Ovary (tissue), 9 donors: ENCODE measurements around the gene EEF1AKMT4. TPM values are rescaled to one million over a fixed set of nuclear protein-coding genes. Genes with fewer than 3 reads are reported as not detected.
A peak's percentile ranks its signal among the peaks of the same experiment; 100 is the strongest.
"Not testable (repeated sequence)": the region's sequence is repeated elsewhere in the genome, so short reads cannot be mapped to it uniquely, and the experiment has no call there.

ENCODE experiments used
- DNase-seq, 5 donors: peaks; one replicate each; pipeline ENCODE4 v3.0.0-alpha.2; 2019 to 2020
- H3K27ac ChIP-seq, 2 donors: fragments of 200-600 bp; one replicate each; pipeline versions ENCODE4 v1.5.1 to v1.8.0; 2019 to 2022
- H3K27me3 ChIP-seq: fragments of 200-600 bp; one replicate; pipeline ENCODE4 v1.8.0; 2022
- H3K36me3 ChIP-seq: fragments of 200-600 bp; sonication (generic); one replicate; pipeline ENCODE4 v1.5.1; 2019
- H3K4me1 ChIP-seq: one replicate; pipeline ENCODE4 v1.8.1; 2013; ENCODE audit warnings: mild to moderate bottlenecking, moderate library complexity; ENCODE audit not compliant: insufficient read depth
- H3K4me3 ChIP-seq: fragments of 200-600 bp; sonication (generic); one replicate; pipeline ENCODE4 v1.5.1; 2017
- H3K9me3 ChIP-seq, 2 donors: fragments of 200-600 bp in 1 of 2; sonication (generic) in 1 of 2; one replicate each; pipeline versions ENCODE4 v1.5.1 to v1.8.1; 2013 to 2019; ENCODE audit warnings: mild to moderate bottlenecking in 1 of 2, moderate library complexity in 1 of 2
- EP300 ChIP-seq: sonication (generic); formaldehyde crosslinking; IDR thresholded peaks from one replicate; pipeline ENCODE4 v1.6.1; 2017; ENCODE audit warnings: antibody characterized with exemption
- POLR2A ChIP-seq: fragments of 450-650 bp; IDR thresholded peaks from one replicate; pipeline ENCODE4 v1.6.1; 2017; ENCODE audit warnings: antibody characterized with exemption, mild to moderate bottlenecking, moderate library complexity
- WGBS, 3 donors: extraction: QIAGEN DNeasy Blood & Tissue Kit in 1 of 3; methylation state at CpG; one replicate each; pipeline versions ENCODE4 v1.1.5 to v1.1.7; 2013 to 2017; 5-methylcytosine and 5-hydroxymethylcytosine counted together
- intact Hi-C, 4 donors: fragments of 100-400 bp; cut with DNase I; formaldehyde crosslinking; loops; one replicate each; pipeline versions ENCODE4 v1.11.0 to v1.15.1; 2022 to 2023
- polyA plus RNA-seq, 2 donors: library from polyadenylated mRNA; stranded (reverse); fragments of 200-250 nt in 1 of 2; fragments of 350-450 nt in 1 of 2; fragmentation: Illumina TruSeq in 1 of 2; extraction: RNeasy Lipid Tissue Mini Kit (QIAGEN cat#74804) in 1 of 2; gene quantifications; one replicate each; pipeline ENCODE4 v1.2.3, GENCODE V29; 2013 to 2014
- total RNA-seq, 7 donors: library from RNA; depleted of rRNA in 2 of 7; stranded (reverse); fragments of >200 nt in 2 of 7; fragmentation: NEBNext Ultra II Directional in 3 of 7; extraction: Animal tissue kit (Norgen Biotek cat#: 25700) in 3 of 7; gene quantifications; one replicate each; pipeline versions ENCODE4 v1.1.0 to v1.2.4, GENCODE V29; 2016 to 2023
- TF ChIP-seq, protein P1 (sequence below), 3 donors: fragments of 450-650 bp in 2 of 3; fragments of 200-600 bp in 1 of 3; IDR thresholded peaks; one replicate each; pipeline versions ENCODE4 v1.5.1 to v1.8.0; 2016 to 2022; ENCODE audit warnings: antibody characterized with exemption in 3 of 3, mild to moderate bottlenecking in 1 of 3
- donor health status: DM: no; HTN: no; CAD: no; lungs with moderate emphysema.
- donor health status: DM: no; HTN: no; CAD: no.
- donor health status: Bipolar disorder and iron deficiency.
- donor health status: DM: yes; HTN: yes; CAD: no.
- donor health status: DM: no; HTN: no; CAD: no.
- donor health status: DM: yes; HTN: yes; CAD: no.

The EEF1AKMT4 gene
- total and polyA plus RNA-seq, 9 donors, result 0.87 to 3.3 (median 2.0) TPM

DNA sequence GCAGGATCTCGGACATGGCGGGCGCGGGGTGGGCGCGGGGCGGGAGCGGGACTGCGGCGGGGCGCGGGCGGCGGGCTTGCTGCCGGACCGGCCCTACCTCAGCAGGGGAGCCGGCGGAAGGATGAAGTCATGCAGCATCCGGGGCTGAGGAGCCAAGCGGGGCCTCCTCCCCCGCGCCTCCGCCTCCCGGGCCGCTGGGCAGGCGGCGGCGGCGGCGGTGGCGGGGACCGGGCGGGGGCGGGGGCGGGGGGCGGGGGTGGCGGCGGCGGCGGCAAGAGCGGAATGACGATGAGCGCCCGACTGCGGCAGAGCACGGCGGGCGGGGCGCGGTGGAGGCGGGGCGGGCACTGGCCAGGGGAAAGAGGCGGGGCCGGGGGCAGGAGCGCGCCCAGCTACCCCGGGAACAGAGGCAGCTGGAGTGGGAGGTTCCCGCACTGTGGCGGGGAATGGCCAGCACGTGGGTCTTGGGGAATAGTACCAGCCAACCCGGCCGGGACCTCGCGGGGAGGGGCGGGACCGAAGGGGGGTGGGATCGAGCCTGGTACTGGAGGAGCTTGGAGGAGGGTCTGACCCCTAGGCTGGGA is 11.9 kb downstream of the EEF1AKMT4 start, which contains the start of gene CAMK2N2:
Gene CAMK2N2 (minus strand): TSS at position 284 of the 584 bp plus-strand sequence. CDS start 268 bp downstream, at position 16.
- TF ChIP-seq, protein P1, sequence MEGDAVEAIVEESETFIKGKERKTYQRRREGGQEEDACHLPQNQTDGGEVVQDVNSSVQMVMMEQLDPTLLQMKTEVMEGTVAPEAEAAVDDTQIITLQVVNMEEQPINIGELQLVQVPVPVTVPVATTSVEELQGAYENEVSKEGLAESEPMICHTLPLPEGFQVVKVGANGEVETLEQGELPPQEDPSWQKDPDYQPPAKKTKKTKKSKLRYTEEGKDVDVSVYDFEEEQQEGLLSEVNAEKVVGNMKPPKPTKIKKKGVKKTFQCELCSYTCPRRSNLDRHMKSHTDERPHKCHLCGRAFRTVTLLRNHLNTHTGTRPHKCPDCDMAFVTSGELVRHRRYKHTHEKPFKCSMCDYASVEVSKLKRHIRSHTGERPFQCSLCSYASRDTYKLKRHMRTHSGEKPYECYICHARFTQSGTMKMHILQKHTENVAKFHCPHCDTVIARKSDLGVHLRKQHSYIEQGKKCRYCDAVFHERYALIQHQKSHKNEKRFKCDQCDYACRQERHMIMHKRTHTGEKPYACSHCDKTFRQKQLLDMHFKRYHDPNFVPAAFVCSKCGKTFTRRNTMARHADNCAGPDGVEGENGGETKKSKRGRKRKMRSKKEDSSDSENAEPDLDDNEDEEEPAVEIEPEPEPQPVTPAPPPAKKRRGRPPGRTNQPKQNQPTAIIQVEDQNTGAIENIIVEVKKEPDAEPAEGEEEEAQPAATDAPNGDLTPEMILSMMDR (IDR thresholded peaks at IDR 0.05), result no peak
- TF ChIP-seq POLR2A (no peak), EP300 (no peak)
- DNase-seq, result peak in 2 of 5 donors; percentile 45 to 46
- H3K27ac ChIP-seq, result no peak within 1 kb of the TSS

DNA sequence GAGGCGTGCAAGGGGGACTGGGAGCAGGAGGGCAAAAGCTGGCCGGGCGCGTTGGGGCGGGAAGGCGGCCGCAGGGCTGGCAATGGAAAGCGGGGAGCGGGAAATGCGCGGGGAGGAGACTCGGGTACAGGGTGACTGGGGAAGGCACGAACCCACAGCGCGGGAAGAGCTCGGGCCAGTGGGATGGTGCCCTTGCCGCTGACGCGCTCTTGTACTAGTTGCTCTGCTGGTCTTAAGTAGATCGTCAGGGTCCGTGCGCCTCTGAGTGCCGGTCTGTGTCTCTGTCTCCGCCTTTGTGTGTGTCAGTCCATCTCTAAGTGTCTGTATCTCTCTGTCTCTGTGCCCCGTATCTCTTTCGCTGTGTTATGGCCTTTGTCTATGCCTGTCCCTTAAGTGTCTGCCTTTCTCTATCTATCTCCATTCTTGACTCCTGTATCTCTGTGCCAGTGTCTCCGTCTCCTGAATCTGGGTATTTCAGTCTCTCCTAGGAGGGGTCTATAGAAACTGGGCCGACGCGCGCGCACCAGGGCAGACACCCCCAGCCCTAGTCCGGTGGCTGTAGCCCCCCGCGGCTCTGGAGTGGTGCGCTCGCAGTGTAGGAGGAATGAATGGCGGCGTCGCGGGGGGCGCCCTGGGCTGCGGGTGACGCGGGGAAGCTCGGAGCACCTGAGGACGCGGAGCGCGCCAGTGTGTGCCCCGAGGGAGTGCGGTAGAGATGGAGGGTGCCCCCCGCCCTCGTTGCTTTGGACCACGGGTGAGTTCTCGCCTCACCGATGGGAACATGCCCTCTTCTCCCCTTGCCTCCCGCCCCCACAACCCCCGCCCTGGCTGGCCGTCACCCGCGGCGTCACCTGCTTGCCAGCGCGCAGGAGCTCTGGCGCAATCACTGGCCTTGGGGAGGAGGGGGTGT is 12.6 kb downstream of the EEF1AKMT4 start:
- Histone ChIP-seq H3K4me3 (peak overlapping the region; percentile 23), H3K4me1 (peaks cover 13% of the 10 kb centered on the region), H3K27me3 (peaks cover 5% of the 10 kb centered on the region), H3K36me3 (no peaks in the 10 kb centered on the region), H3K9me3 (no peaks in the 10 kb centered on the region), H3K27ac (no peak overlapping the region)
- intact Hi-C loops, result no loop called here
- DNase-seq, result no peak
- 1 to 2% (median 1%) methylated on average over 65 to 66 of the region's 66 CpGs for WGBS, 3 donors
- TF ChIP-seq, protein P1 (IDR thresholded peaks at IDR 0.05), result no peak
- TF ChIP-seq EP300 (no peak), POLR2A (no peak)

More for the DNA sequence above, 11.9 kb downstream of the EEF1AKMT4 start, which contains the start of gene CAMK2N2:
- H3K36me3 ChIP-seq, result no peaks in the 10 kb centered on the region
- intact Hi-C loops, result no loop called here
- H3K4me3 ChIP-seq, result peak within 1 kb of the TSS; percentile 23
- no peaks in the 10 kb centered on the region for H3K9me3 ChIP-seq
- H3K27me3 ChIP-seq, result peaks cover 5% of the 10 kb centered on the region
- H3K4me1 ChIP-seq, result peaks cover 13% of the 10 kb centered on the region
- 0 to 3% (median 1%) methylated on average over 12 to 63 of the region's 67 CpGs for WGBS, 3 donors

DNA sequence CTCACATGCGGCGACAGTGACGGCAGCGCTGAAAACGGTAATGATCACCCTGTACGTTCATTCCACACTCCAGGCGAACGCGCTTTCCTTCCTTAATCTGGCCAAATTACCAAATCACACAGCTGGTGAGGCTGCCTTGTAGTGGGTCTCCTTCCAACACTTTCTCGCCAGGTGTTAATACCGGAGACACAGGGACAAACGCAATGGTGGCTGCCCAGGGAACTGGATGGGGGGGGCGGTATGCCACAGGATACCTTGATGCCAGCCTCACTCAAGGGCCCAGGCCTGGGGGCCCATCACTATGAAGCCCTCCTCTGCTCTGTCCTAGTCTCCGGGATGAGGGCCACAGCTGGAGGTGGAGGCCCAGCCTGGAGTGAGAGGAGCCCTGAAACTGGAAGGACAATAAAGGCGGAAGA is 13.3 kb downstream of the EEF1AKMT4 start:
- Histone ChIP-seq H3K4me3 (no peak overlapping the region), H3K27ac (no peak overlapping the region), H3K9me3 (no peaks in the 10 kb centered on the region), H3K4me1 (peaks cover 13% of the 10 kb centered on the region), H3K27me3 (peaks cover 5% of the 10 kb centered on the region), H3K36me3 (no peaks in the 10 kb centered on the region)
- intact Hi-C loops, result no loop called here
- TF ChIP-seq, protein P1 (IDR thresholded peaks at IDR 0.05), result no peak
- TF ChIP-seq POLR2A (no peak), EP300 (no peak)
- no peak for DNase-seq
- whole genome bisulfite sequencing, 3 donors, result 7 to 11% (median 10%) methylated on average over 15 of the region's 15 CpGs

DNA sequence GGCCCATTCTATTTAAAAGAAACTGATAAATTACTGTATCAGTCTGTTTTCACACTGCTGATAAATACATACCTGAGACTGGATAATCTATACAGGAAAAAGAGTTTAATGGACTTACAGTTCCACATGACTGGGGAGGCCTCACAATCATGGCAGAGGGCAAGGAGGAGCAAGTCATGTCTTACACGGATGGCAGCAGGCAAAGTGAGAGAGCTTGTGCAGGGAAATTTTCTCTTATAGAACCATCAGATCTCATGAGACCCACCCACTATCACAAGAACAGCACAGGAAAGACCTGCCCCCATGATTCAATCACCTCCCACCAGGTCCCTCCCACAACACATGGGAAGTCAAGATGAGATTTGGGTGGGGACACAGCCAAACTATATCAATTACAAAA is 17.8 kb downstream of the EEF1AKMT4 start:
- H3K4me1 ChIP-seq, DNase-seq, H3K36me3 ChIP-seq, H3K4me3 ChIP-seq, H3K27ac ChIP-seq, H3K27me3 ChIP-seq, intact Hi-C loops, H3K9me3 ChIP-seq: not testable (repeated sequence)
- WGBS, 3 donors, result 82 to 92% (median 84%) methylated on average over 1 of the region's 1 CpG
